Glutamatergic neuron (in vitro differentiated cells): ENCODE measurements around the gene BSPRY. TPM values are rescaled to one million over a fixed set of nuclear protein-coding genes. Genes with fewer than 3 reads are reported as not detected.

Source experiments
- DNase-seq: peaks from one replicate; pipeline ENCODE4 v3.0.0; 2022
- H3K27ac Mint-ChIP-seq: one replicate; pipeline ENCODE4 v1.8.0; 2020; ENCODE audit warnings: mild to moderate bottlenecking, mixed read lengths, inconsistent platforms; ENCODE audit not compliant: unreplicated experiment
- H3K27me3 Mint-ChIP-seq: one replicate; pipeline ENCODE4 v1.8.0; 2020; ENCODE audit warnings: mild to moderate bottlenecking, moderate library complexity, mixed read lengths, inconsistent platforms; ENCODE audit not compliant: unreplicated experiment
- H3K36me3 Mint-ChIP-seq: one replicate; pipeline ENCODE4 v1.8.0; 2020; ENCODE audit warnings: mild to moderate bottlenecking, mixed read lengths, inconsistent platforms; ENCODE audit not compliant: unreplicated experiment
- H3K4me1 Mint-ChIP-seq: one replicate; pipeline ENCODE4 v1.8.0; 2020; ENCODE audit warnings: mild to moderate bottlenecking, low read depth, mixed read lengths, inconsistent platforms; ENCODE audit not compliant: unreplicated experiment
- H3K4me3 Mint-ChIP-seq: one replicate; pipeline ENCODE4 v1.8.0; 2020; ENCODE audit warnings: mild to moderate bottlenecking, mixed read lengths, inconsistent platforms; ENCODE audit not compliant: unreplicated experiment
- H3K9me3 Mint-ChIP-seq: one replicate; pipeline ENCODE4 v1.8.0; 2020; ENCODE audit warnings: mild to moderate bottlenecking, moderate library complexity, mixed read lengths, inconsistent platforms; ENCODE audit not compliant: unreplicated experiment
- total RNA-seq: library from RNA; stranded (reverse); fragmentation: NEBNext Ultra II Directional; extraction: Animal tissue kit (Norgen Biotek cat#: 25700); gene quantifications from one replicate; pipeline ENCODE4 v1.2.1, GENCODE V29; 2021; ENCODE audit not compliant: unreplicated experiment
- TF ChIP-seq, protein P1 (sequence below): fragments of 200-600 bp; sonication (generic); IDR thresholded peaks from one replicate; pipeline ENCODE4 v1.5.0; 2021; ENCODE audit not compliant: partially characterized antibody, unreplicated experiment

BSPRY gene
- total RNA-seq, 1 donor from 2014 or later = not detected

DNA sequence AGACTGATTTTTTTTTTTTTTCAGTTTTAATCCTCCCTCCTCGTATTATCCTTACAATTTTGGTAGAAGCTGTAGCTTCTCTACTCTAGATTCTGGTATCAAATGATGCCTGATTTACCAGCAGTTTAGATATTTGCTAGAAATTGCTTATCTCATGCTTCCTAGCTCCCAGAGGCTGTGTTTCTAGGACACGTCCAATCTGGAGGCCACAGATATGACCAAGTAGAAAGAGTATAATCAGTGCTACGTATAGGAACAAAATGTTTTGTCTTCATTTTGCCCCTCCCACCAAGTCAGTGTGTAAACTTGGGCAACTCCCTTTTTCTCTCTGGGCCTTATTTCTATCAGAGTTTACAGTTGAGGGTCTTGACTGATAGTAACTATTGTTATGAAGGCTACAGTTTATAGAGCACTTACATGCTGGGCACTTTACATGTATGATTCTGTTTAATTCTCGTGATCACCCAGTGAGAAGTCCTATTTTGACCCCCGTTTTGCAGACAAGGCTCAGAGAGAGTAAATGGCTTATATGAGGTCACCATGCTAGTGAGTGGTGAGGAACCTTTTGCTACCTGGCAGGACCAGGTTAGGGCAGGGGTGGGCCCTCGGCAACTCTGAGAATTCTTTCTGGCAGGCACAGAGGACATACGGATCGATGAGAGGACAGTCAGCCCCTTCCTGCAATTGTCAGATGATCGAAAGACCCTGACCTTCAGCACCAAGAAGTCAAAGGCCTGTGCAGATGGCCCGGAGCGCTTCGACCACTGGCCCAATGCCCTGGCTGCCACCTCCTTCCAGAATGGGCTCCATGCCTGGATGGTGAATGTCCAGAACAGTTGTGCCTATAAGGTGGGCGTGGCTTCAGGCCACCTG, 19.9 kb downstream of the BSPRY start:
- no peak for DNase-seq
- H3K27me3 Mint-ChIP-seq = no peaks in the 10 kb centered on the region
- peaks cover 3% of the 10 kb centered on the region for H3K9me3 Mint-ChIP-seq
- no peaks in the 10 kb centered on the region for H3K4me1 Mint-ChIP-seq
- TF ChIP-seq, protein P1, sequence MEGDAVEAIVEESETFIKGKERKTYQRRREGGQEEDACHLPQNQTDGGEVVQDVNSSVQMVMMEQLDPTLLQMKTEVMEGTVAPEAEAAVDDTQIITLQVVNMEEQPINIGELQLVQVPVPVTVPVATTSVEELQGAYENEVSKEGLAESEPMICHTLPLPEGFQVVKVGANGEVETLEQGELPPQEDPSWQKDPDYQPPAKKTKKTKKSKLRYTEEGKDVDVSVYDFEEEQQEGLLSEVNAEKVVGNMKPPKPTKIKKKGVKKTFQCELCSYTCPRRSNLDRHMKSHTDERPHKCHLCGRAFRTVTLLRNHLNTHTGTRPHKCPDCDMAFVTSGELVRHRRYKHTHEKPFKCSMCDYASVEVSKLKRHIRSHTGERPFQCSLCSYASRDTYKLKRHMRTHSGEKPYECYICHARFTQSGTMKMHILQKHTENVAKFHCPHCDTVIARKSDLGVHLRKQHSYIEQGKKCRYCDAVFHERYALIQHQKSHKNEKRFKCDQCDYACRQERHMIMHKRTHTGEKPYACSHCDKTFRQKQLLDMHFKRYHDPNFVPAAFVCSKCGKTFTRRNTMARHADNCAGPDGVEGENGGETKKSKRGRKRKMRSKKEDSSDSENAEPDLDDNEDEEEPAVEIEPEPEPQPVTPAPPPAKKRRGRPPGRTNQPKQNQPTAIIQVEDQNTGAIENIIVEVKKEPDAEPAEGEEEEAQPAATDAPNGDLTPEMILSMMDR = no peak
- no peaks in the 10 kb centered on the region for H3K36me3 Mint-ChIP-seq
- no peak overlapping the region for H3K27ac Mint-ChIP-seq
- no peak overlapping the region for H3K4me3 Mint-ChIP-seq

DNA sequence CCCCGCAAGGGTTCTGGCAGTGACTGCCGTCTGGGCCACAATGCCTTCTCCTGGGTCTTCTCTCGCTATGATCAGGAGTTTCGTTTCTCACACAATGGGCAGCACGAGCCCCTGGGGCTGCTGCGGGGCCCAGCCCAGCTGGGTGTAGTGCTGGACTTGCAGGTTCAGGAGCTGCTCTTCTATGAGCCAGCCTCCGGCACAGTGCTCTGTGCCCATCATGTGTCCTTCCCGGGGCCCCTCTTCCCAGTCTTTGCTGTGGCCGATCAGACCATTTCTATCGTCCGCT, 20.5 kb downstream of the BSPRY start:
- H3K9me3 Mint-ChIP-seq = peaks cover 3% of the 10 kb centered on the region
- TF ChIP-seq, protein P1 = no peak
- DNase-seq = no peak
- no peaks in the 10 kb centered on the region for H3K4me1 Mint-ChIP-seq
- H3K27ac Mint-ChIP-seq = no peak overlapping the region
- no peaks in the 10 kb centered on the region for H3K27me3 Mint-ChIP-seq
- no peaks in the 10 kb centered on the region for H3K36me3 Mint-ChIP-seq
- no peak overlapping the region for H3K4me3 Mint-ChIP-seq

DNA sequence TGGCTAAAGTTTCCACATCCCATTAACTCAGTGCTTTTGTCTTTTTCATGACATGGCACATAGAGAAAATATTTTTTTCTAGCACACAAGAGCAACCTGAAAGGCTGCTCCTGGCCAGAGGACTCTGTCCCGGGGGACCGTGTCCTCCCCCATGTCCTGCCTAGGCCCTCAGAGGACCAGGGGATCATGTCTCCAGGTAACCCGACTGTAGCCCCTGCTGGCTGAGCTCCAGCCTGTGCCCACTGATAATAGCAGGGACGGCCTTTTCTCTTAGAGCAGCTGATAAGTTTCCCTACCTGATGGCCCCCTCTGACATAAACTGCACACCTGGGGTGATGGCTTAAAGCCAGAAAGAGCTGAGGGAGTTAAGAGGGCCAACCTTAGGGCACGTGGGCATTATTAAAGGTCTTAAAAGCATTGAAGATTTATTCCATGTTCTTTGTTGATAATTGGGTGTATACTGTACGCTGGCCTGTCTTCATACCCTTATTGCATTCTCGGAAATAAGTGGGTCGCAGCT, 21.5 kb downstream of the BSPRY start:
- H3K27me3 Mint-ChIP-seq = no peaks in the 10 kb centered on the region
- no peaks in the 10 kb centered on the region for H3K4me1 Mint-ChIP-seq
- DNase-seq = no peak
- no peaks in the 10 kb centered on the region for H3K36me3 Mint-ChIP-seq
- no peak overlapping the region for H3K27ac Mint-ChIP-seq
- no peak overlapping the region for H3K4me3 Mint-ChIP-seq
- TF ChIP-seq, protein P1 = no peak
- peaks cover 5% of the 10 kb centered on the region for H3K9me3 Mint-ChIP-seq

DNA sequence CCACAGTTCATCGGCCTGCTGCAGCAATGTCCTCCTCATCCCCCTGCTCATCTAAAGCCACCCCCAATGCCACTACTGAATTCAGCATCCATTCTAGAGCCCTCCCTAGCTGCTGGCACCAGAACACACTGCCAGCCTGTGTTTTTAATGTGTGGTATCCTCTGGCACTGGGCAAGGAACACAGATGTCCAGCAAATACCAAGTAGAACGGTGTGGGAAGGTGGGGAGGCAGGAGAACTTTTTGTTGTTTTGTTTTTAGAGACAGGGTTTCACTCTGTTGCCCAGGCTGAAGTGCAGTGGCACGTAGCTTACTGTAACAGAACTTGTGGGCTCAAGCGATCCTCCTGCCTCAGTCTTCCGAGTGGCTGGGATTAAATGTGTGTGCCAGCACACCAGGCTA, 22.7 kb downstream of the BSPRY start:
- Mint-ChIP-seq H3K36me3 (no peaks in the 10 kb centered on the region), H3K4me3 (no peak overlapping the region), H3K27ac (no peak overlapping the region), H3K27me3 (no peaks in the 10 kb centered on the region), H3K9me3 (peaks cover 5% of the 10 kb centered on the region), H3K4me1 (no peaks in the 10 kb centered on the region)
- DNase-seq = no peak
- TF ChIP-seq, protein P1 = no peak

DNA sequence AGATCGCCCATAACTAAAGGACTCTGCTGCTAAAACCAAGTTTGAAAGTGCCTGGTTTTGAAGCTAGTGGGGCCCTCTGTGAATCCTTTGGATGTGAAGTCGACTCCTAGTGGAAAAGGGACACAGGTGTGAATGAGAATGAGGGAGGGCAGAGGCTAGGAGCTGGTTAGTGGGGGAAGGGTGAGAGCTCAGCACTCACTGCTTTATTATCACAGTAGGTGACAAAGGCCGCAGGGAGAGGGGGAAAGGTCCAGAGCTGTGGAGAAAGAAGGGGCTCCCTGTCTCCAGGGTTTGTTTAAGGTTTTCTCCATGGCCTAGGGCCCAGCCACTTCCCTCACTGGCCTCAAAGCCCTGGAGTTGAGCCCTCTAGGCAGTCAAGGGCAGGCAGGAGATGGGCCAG, 23.9 kb downstream of the BSPRY start:
- no peak for DNase-seq
- TF ChIP-seq, protein P1 = no peak
- H3K27ac Mint-ChIP-seq = no peak overlapping the region

More for the DNA sequence above, 23.9 kb downstream of the BSPRY start:
- Mint-ChIP-seq H3K36me3 (no peaks in the 10 kb centered on the region), H3K4me1 (no peaks in the 10 kb centered on the region), H3K4me3 (no peak overlapping the region), H3K27me3 (no peaks in the 10 kb centered on the region), H3K9me3 (peaks cover 5% of the 10 kb centered on the region)
